ENCODE data around the gene CFAP157. TPM values are rescaled to one million over a fixed set of nuclear protein-coding genes. Genes with fewer than 3 reads are reported as not detected.

The CFAP157 gene
- total RNA-seq, 1 experiment from 2014 or later: 0.68 TPM

- ChIA-PET CTCF (interaction anchor here (0.9 to 1.1 kb wide), 2 partner anchors 28 to 127 kb away, joined by 3 to 6 read pairs; no protein-coding TSS in a partner anchor), POLR2A (ENCODE audit: unreplicated experiment) (interaction anchor here (0.5 to 1.1 kb wide), 3 partner anchors 43 to 156 kb away, joined by 3 to 4 read pairs (median 3); partner anchors contain the start of gene CDK9)
- Histone ChIP-seq H3K27ac (no peak overlapping the region), H3F3A (ENCODE audit: insufficient read depth, low read depth) (peaks cover 39% of the 10 kb centered on the region), H3K36me3 (ENCODE audit: low read depth) (no peaks in the 10 kb centered on the region), H2AFZ (no peak overlapping the region; the same call in 1 of the 2 replicates), H3K9me2 (ENCODE audit: insufficient read depth) (no peaks in the 10 kb centered on the region), H3K79me2 (ENCODE audit: low read depth) (no peaks in the 10 kb centered on the region), H4K20me1 (ENCODE audit: insufficient read depth) (no peaks in the 10 kb centered on the region), H3K4me1 (replicated peaks; ENCODE audit: insufficient read depth) (peaks cover 24% of the 10 kb centered on the region), H3K27me3 (ENCODE audit: insufficient read depth, low read depth) (peaks cover 13% of the 10 kb centered on the region; the same call in 1 of the 2 replicates), H3K9me3 (ENCODE audit: insufficient read depth, low read depth) (no peaks in the 10 kb centered on the region), H3K4me3 (no peak overlapping the region), H3K4me2 (peak overlapping the region; percentile 38)
- DNase-seq: peak; percentile 49 to 68
- TF ChIP-seq CTCF (conservative IDR thresholded peaks at IDR 0.05) (no peak), EZH2 (IDR thresholded peaks at IDR 0.05; ENCODE audit: low read depth) (no peak)
- no TSS peak for BruUV-seq (replicated peaks)
- intact Hi-C loops (cut with micrococcal nuclease; ENCODE audit: unreplicated experiment): loop anchor here (5.0 kb wide), 2 partner anchors 60 to 295 kb away; partner anchors contain the start of gene FPGS
Observed at GRCh38 chr9:127742435-127743088, 35.8 kb downstream of the CFAP157 start.

GRCh38 chr9:127744398-127745110 lies 37.8 kb downstream of the CFAP157 start:
- no peak for DNase-seq
- Histone ChIP-seq H3K79me2 (ENCODE audit: low read depth) (no peaks in the 10 kb centered on the region), H3K9me3 (ENCODE audit: insufficient read depth, low read depth) (no peaks in the 10 kb centered on the region), H3K4me2 (no peak overlapping the region), H3K27ac (no peak overlapping the region), H3K36me3 (ENCODE audit: low read depth) (no peaks in the 10 kb centered on the region), H4K20me1 (ENCODE audit: insufficient read depth) (no peaks in the 10 kb centered on the region), H3K9me2 (ENCODE audit: insufficient read depth) (no peaks in the 10 kb centered on the region), H3K4me1 (replicated peaks; ENCODE audit: insufficient read depth) (peaks cover 24% of the 10 kb centered on the region), H3F3A (ENCODE audit: insufficient read depth, low read depth) (peaks cover 35% of the 10 kb centered on the region), H3K4me3 (no peak overlapping the region), H3K27me3 (ENCODE audit: insufficient read depth, low read depth) (peaks cover 32% of the 10 kb centered on the region; the same call in 1 of the 2 replicates), H2AFZ (no peak overlapping the region)
- TF ChIP-seq EZH2 (IDR thresholded peaks at IDR 0.05; ENCODE audit: low read depth) (no peak), CTCF (conservative IDR thresholded peaks at IDR 0.05) (no peak)
- intact Hi-C loops (cut with micrococcal nuclease; ENCODE audit: unreplicated experiment): loop anchor here (5.0 kb wide), 2 partner anchors 58 to 293 kb away; partner anchors contain the start of gene FPGS
- ChIA-PET POLR2A (ENCODE audit: unreplicated experiment) (no interaction called here), CTCF (no interaction called here)
- no TSS peak for BruUV-seq (replicated peaks)

GRCh38 chr9:127746959-127747569 lies 40.3 kb downstream of the CFAP157 start:
- no peak for DNase-seq

More at GRCh38 chr9:127746959-127747569, 40.3 kb downstream of the CFAP157 start:
- no TSS peak for BruUV-seq (replicated peaks)
- Histone ChIP-seq H3F3A (ENCODE audit: insufficient read depth, low read depth) (peaks cover 15% of the 10 kb centered on the region; the same call in 1 of the 2 replicates), H3K36me3 (ENCODE audit: low read depth) (no peaks in the 10 kb centered on the region), H3K27ac (no peak overlapping the region), H3K4me3 (no peak overlapping the region), H3K27me3 (ENCODE audit: insufficient read depth, low read depth) (peaks cover 42% of the 10 kb centered on the region; the same call in 1 of the 2 replicates), H3K4me1 (replicated peaks; ENCODE audit: insufficient read depth) (peaks cover 9% of the 10 kb centered on the region; the same call in 1 of the 2 replicates), H3K79me2 (ENCODE audit: low read depth) (no peaks in the 10 kb centered on the region), H3K9me2 (ENCODE audit: insufficient read depth) (no peaks in the 10 kb centered on the region), H2AFZ (no peak overlapping the region), H4K20me1 (ENCODE audit: insufficient read depth) (no peaks in the 10 kb centered on the region), H3K4me2 (no peak overlapping the region), H3K9me3 (ENCODE audit: insufficient read depth, low read depth) (no peaks in the 10 kb centered on the region)
- ChIA-PET CTCF (no interaction called here), POLR2A (ENCODE audit: unreplicated experiment) (no interaction called here)
- intact Hi-C loops (cut with micrococcal nuclease; ENCODE audit: unreplicated experiment): no loop called here
- TF ChIP-seq CTCF (conservative IDR thresholded peaks at IDR 0.05) (no peak), EZH2 (IDR thresholded peaks at IDR 0.05; ENCODE audit: low read depth) (no peak)
